HepG2 (cell line): ENCODE results near the gene VGLL4. TPM values are rescaled to one million over a fixed set of nuclear protein-coding genes. Genes with fewer than 3 reads are reported as not detected.

Source experiments
- AHDC1 ChIP-seq: sonication (generic); formaldehyde crosslinking; IDR thresholded peaks from 2 replicates; pipeline ENCODE4 v1.5.1; 2020; ENCODE audit warnings: mild to moderate bottlenecking, missing genetic modification reagents, borderline replicate concordance
- FOXK1 ChIP-seq: sonication (generic); formaldehyde crosslinking; IDR thresholded peaks from 2 replicates; pipeline ENCODE4 v1.4.0; 2020; ENCODE audit warnings: low read depth, missing genetic modification reagents, borderline replicate concordance
- HMG20B ChIP-seq: conservative IDR thresholded peaks from 2 replicates; pipeline ENCODE4 v1.6.1; 2016; ENCODE audit warnings: missing genetic modification reagents, missing compliant biosample characterization
- HNF4G ChIP-seq, 2 experiments: sonication (generic) in 1 of 2; formaldehyde crosslinking in 1 of 2; IDR thresholded peaks; 2 replicates each; pipeline versions ENCODE4 v1.4.0 to v1.6.1; 2011 to 2020; ENCODE audit warnings: borderline replicate concordance in 2 of 2, low read depth in 2 of 2, mild to moderate bottlenecking in 2 of 2, low read length in 1 of 2, missing genetic modification reagents in 1 of 2, moderate library complexity in 1 of 2
- ISX ChIP-seq: sonication (generic); formaldehyde crosslinking; conservative IDR thresholded peaks from 2 replicates; pipeline ENCODE4 v1.5.0; 2020; ENCODE audit warnings: missing genetic modification reagents
- JDP2 ChIP-seq: sonication (generic); formaldehyde crosslinking; IDR thresholded peaks from 2 replicates; pipeline ENCODE4 v1.8.1; 2022; ENCODE audit warnings: missing genetic modification reagents, borderline replicate concordance
- MTERF4 ChIP-seq: sonication (generic); formaldehyde crosslinking; IDR thresholded peaks from 2 replicates; pipeline ENCODE4 v1.8.0; 2023; ENCODE audit warnings: mild to moderate bottlenecking, missing genetic modification reagents
- PREB ChIP-seq: sonication (generic); formaldehyde crosslinking; IDR thresholded peaks from 2 replicates; pipeline ENCODE4 v1.4.0; 2020; ENCODE audit warnings: missing genetic modification reagents
- STAG1 ChIP-seq: sonication (generic); formaldehyde crosslinking; IDR thresholded peaks from 2 replicates; pipeline ENCODE4 v1.4.0; 2020; ENCODE audit warnings: missing genetic modification reagents
- TBX2 ChIP-seq: sonication (generic); formaldehyde crosslinking; IDR thresholded peaks from 2 replicates; pipeline ENCODE4 v1.5.0; 2020; ENCODE audit warnings: missing genetic modification reagents, mild to moderate bottlenecking, borderline replicate concordance
- TMF1 ChIP-seq: sonication (generic); formaldehyde crosslinking; IDR thresholded peaks from 2 replicates; pipeline ENCODE4 v1.8.1; 2022; ENCODE audit warnings: low read depth, missing genetic modification reagents
- ZBTB3 ChIP-seq: sonication (generic); formaldehyde crosslinking; IDR thresholded peaks from 2 replicates; pipeline ENCODE4 v1.4.0; 2020; ENCODE audit warnings: low read depth, mild to moderate bottlenecking, moderate library complexity, missing genetic modification reagents, borderline replicate concordance
- ZIK1 ChIP-seq: sonication (generic); formaldehyde crosslinking; IDR thresholded peaks from 2 replicates; pipeline ENCODE4 v1.5.0; 2020; ENCODE audit warnings: mild to moderate bottlenecking, low read depth, missing genetic modification reagents, borderline replicate concordance
- ZMAT3 ChIP-seq: sonication (generic); formaldehyde crosslinking; conservative IDR thresholded peaks from 2 replicates; pipeline ENCODE4 v1.7.0; 2021; ENCODE audit warnings: missing genetic modification reagents
- ZNF10 ChIP-seq: sonication (generic); formaldehyde crosslinking; IDR thresholded peaks from 2 replicates; pipeline ENCODE4 v1.4.0; 2020; ENCODE audit warnings: mild to moderate bottlenecking, low read depth, missing genetic modification reagents, borderline replicate concordance
- ZNF20 ChIP-seq: sonication (generic); formaldehyde crosslinking; IDR thresholded peaks from 2 replicates; pipeline ENCODE4 v1.4.0; 2020; ENCODE audit warnings: mild to moderate bottlenecking, moderate library complexity, missing genetic modification reagents
- ZNF33B ChIP-seq: sonication (generic); formaldehyde crosslinking; IDR thresholded peaks from 2 replicates; pipeline ENCODE4 v1.5.1; 2020; ENCODE audit warnings: mild to moderate bottlenecking, missing genetic modification reagents
- ZNF432 ChIP-seq: sonication (generic); formaldehyde crosslinking; IDR thresholded peaks from 2 replicates; pipeline ENCODE4 v1.5.0; 2020; ENCODE audit warnings: missing genetic modification reagents, mild to moderate bottlenecking, borderline replicate concordance
- ZNF549 ChIP-seq: sonication (generic); formaldehyde crosslinking; IDR thresholded peaks from 2 replicates; pipeline ENCODE4 v1.5.0; 2020; ENCODE audit warnings: missing genetic modification reagents
- ZNF891 ChIP-seq: sonication (generic); formaldehyde crosslinking; IDR thresholded peaks from 2 replicates; pipeline ENCODE4 v1.5.0; 2020; ENCODE audit warnings: mild to moderate bottlenecking, missing genetic modification reagents
- polyA plus RNA-seq, 8 experiments: library from polyadenylated mRNA; depleted of rRNA in 3 of 8; stranded (reverse) in 7 of 8; unstranded in 1 of 8; fragments of >200 nt; fragmentation: Illumina TruSeq in 4 of 8; extraction: Trizol in 4 of 8; gene quantifications; 2 replicates each; pipeline versions ENCODE4 v1.2.1 to v1.2.3, GENCODE V29; 2011 to 2016; ENCODE audit warnings: low read depth in 4 of 8, missing spikeins in 1 of 8, mixed read lengths in 1 of 8; ENCODE audit not compliant: insufficient read depth in 1 of 8
- total RNA-seq, 5 experiments: library from RNA; depleted of rRNA; stranded (reverse); fragments of >200 nt; fragmentation: Illumina TruSeq; extraction: Trizol; gene quantifications; 2 replicates each; pipeline ENCODE4 v1.2.3, GENCODE V29; 2016; ENCODE audit warnings: low read depth in 1 of 5
- TF ChIP-seq, protein P1 (sequence below): sonication (generic); formaldehyde crosslinking; IDR thresholded peaks from 2 replicates; pipeline ENCODE4 v1.4.0; 2020; ENCODE audit warnings: missing genetic modification reagents, borderline replicate concordance

The VGLL4 gene
- total and polyA plus RNA-seq, 2 of the 13 experiments (the other 11 are each of a cell fraction or from before 2014, with no cell fraction given), result 23.2 to 39.0 TPM

GRCh38 chr3:11618904-11619303 lies 24.8 kb downstream of the VGLL4 start (continued):
- TF ChIP-seq ZIK1 (CRISPR knock-in tag), result no peak
- peak; percentile 51; the same call in 1 of the 2 replicates for TF ChIP-seq AHDC1 (CRISPR knock-in tag)
- peak; percentile 79; the same call in 1 of the 2 replicates for TF ChIP-seq HMG20B (CRISPR knock-in tag)
- no peak for TF ChIP-seq ZMAT3 (CRISPR knock-in tag)
- peak; percentile 76; the same call in 1 of the 2 replicates for TF ChIP-seq HNF4G (IDR thresholded peaks at IDR 0.05; ENCODE audit: borderline replicate concordance, low read depth, low read length)
- no peak for TF ChIP-seq HNF4G (CRISPR knock-in tag; IDR thresholded peaks at IDR 0.05; ENCODE audit: borderline replicate concordance, low read depth)
- TF ChIP-seq MTERF4 (CRISPR knock-in tag), result no peak
- TF ChIP-seq FOXK1 (CRISPR knock-in tag), result peak; percentile 27; the same call in 1 of the 2 replicates
- no peak for TF ChIP-seq ZNF10 (CRISPR knock-in tag)
- TF ChIP-seq ZNF33B, result no peak
- TF ChIP-seq ZNF891 (CRISPR knock-in tag), result no peak
- TF ChIP-seq TBX2 (CRISPR knock-in tag), result peak; percentile 82
- no peak for TF ChIP-seq PREB (CRISPR knock-in tag)
- TF ChIP-seq ZNF432, result no peak
- no peak for TF ChIP-seq TMF1
- TF ChIP-seq ZNF20 (CRISPR knock-in tag), result no peak
- TF ChIP-seq, protein P1, sequence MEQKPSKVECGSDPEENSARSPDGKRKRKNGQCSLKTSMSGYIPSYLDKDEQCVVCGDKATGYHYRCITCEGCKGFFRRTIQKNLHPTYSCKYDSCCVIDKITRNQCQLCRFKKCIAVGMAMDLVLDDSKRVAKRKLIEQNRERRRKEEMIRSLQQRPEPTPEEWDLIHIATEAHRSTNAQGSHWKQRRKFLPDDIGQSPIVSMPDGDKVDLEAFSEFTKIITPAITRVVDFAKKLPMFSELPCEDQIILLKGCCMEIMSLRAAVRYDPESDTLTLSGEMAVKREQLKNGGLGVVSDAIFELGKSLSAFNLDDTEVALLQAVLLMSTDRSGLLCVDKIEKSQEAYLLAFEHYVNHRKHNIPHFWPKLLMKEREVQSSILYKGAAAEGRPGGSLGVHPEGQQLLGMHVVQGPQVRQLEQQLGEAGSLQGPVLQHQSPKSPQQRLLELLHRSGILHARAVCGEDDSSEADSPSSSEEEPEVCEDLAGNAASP (CRISPR knock-in tag), result peak; percentile 56; the same call in 1 of the 2 replicates
- no peak for TF ChIP-seq ZBTB3
- no peak for TF ChIP-seq ZNF549 (CRISPR knock-in tag)
- TF ChIP-seq STAG1 (CRISPR knock-in tag), result no peak
- no peak for TF ChIP-seq JDP2 (CRISPR knock-in tag)
- no peak for TF ChIP-seq ISX (CRISPR knock-in tag)
